OCI-LY1 (cell line): ENCODE results near the gene RADIL.

ENCODE experiments used
- EZH2 ChIP-seq: fragments of 200-600 bp; sonication (generic), shearing (Covaris generic); IDR thresholded peaks from 2 replicates; pipeline ENCODE4 v1.8.0; 2017; ENCODE audit warnings: borderline replicate concordance, mixed run types, mild to moderate bottlenecking, antibody characterized with exemption, low read length, moderate library complexity, mixed read lengths
- TF ChIP-seq, protein P1 (sequence below): fragments of 200-600 bp; sonication (generic), shearing (Covaris generic); IDR thresholded peaks from 2 replicates; pipeline ENCODE4 v1.5.1; 2017; ENCODE audit warnings: mild to moderate bottlenecking, antibody characterized with exemption, low read length, moderate library complexity, mixed read lengths

DNA sequence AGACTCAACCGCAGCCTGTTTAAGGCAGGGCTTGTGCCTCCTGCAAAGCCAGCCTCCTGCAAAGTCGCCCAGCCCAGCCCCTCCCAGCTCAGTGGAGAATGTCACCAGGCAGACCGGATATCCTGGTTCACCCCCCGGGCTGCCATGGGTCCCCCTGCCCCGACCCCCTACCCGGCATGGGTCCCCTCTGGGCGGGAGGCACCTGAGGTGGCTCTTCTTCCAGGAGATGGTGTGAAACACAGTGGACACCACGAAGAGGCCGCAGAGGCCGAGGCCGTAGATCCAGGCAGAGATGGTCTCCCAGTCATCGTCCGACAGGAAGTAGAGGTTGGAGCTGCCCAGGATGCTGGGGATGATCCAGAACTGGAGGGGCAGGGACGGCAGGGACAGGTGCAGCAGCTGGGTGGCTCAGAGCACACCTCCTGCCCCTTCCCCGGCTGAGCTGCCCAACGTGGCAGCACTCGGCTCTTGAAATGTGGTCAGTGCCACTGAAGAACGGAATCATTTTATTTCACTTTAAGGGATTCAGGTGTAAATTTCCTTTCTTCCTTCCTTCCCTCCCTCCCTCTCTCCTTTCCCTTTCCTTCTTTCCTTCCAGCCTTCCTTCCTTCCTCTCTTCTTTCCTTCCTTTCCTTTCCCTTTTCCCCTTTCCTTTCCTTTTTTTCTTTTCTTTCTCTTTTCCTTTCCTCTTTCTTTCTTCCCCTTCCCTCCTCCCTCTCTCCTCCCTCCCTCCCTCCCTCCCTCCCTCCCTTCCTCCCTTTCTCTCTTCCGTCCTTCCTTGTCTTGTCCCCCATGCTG is 36.7 kb upstream of the RADIL start:
- TF ChIP-seq, protein P1, sequence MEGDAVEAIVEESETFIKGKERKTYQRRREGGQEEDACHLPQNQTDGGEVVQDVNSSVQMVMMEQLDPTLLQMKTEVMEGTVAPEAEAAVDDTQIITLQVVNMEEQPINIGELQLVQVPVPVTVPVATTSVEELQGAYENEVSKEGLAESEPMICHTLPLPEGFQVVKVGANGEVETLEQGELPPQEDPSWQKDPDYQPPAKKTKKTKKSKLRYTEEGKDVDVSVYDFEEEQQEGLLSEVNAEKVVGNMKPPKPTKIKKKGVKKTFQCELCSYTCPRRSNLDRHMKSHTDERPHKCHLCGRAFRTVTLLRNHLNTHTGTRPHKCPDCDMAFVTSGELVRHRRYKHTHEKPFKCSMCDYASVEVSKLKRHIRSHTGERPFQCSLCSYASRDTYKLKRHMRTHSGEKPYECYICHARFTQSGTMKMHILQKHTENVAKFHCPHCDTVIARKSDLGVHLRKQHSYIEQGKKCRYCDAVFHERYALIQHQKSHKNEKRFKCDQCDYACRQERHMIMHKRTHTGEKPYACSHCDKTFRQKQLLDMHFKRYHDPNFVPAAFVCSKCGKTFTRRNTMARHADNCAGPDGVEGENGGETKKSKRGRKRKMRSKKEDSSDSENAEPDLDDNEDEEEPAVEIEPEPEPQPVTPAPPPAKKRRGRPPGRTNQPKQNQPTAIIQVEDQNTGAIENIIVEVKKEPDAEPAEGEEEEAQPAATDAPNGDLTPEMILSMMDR: no peak
- no peak for TF ChIP-seq EZH2
